HepG2 (cell line): Measurements from ENCODE around the gene GNAT3. TPM values are rescaled to one million over a fixed set of nuclear protein-coding genes. Genes with fewer than 3 reads are reported as not detected.

Source experiments
- REPIN1 ChIP-seq: sonication (generic); formaldehyde crosslinking; IDR thresholded peaks from 2 replicates; pipeline ENCODE4 v1.8.0; 2022; ENCODE audit warnings: missing genetic modification reagents, low read depth, mild to moderate bottlenecking, borderline replicate concordance
- ZNF34 ChIP-seq: sonication (generic); formaldehyde crosslinking; IDR thresholded peaks from 2 replicates; pipeline ENCODE4 v1.4.0; 2020; ENCODE audit warnings: mild to moderate bottlenecking, missing genetic modification reagents, borderline replicate concordance
- ZNF790 ChIP-seq: sonication (generic); formaldehyde crosslinking; IDR thresholded peaks from 2 replicates; pipeline ENCODE4 v1.8.0; 2022; ENCODE audit warnings: missing genetic modification reagents, mild to moderate bottlenecking, borderline replicate concordance
- ZNF816 ChIP-seq: sonication (generic); formaldehyde crosslinking; IDR thresholded peaks from 2 replicates; pipeline ENCODE4 v1.8.0; 2022; ENCODE audit warnings: missing genetic modification reagents, mild to moderate bottlenecking, borderline replicate concordance
- polyA plus RNA-seq, 8 experiments: library from polyadenylated mRNA; depleted of rRNA in 3 of 8; stranded (reverse) in 7 of 8; unstranded in 1 of 8; fragments of >200 nt; fragmentation: Illumina TruSeq in 4 of 8; extraction: Trizol in 4 of 8; gene quantifications; 2 replicates each; pipeline versions ENCODE4 v1.2.1 to v1.2.3, GENCODE V29; 2011 to 2016; ENCODE audit warnings: low read depth in 4 of 8, missing spikeins in 1 of 8, mixed read lengths in 1 of 8; ENCODE audit not compliant: insufficient read depth in 1 of 8
- total RNA-seq, 5 experiments: library from RNA; depleted of rRNA; stranded (reverse); fragments of >200 nt; fragmentation: Illumina TruSeq; extraction: Trizol; gene quantifications; 2 replicates each; pipeline ENCODE4 v1.2.3, GENCODE V29; 2016; ENCODE audit warnings: low read depth in 1 of 5
- TF ChIP-seq, protein P1 (sequence below): sonication (generic); formaldehyde crosslinking; IDR thresholded peaks from 2 replicates; pipeline ENCODE4 v1.4.0; 2020; ENCODE audit warnings: missing genetic modification reagents
- TF ChIP-seq, protein P2 (sequence below), 2 experiments: fragments of 450-650 bp in 1 of 2; sonication (generic) in 1 of 2; formaldehyde crosslinking in 1 of 2; IDR thresholded peaks; 2 replicates each; pipeline versions ENCODE4 v1.6.1 to v1.8.0; 2016 to 2022; ENCODE audit warnings: antibody characterized with exemption in 1 of 2, mild to moderate bottlenecking in 1 of 2, missing genetic modification reagents in 1 of 2

GNAT3 gene
- total and polyA plus RNA-seq, 2 of the 13 experiments (the other 11 are each of a cell fraction or from before 2014, with no cell fraction given), result not detected

DNA sequence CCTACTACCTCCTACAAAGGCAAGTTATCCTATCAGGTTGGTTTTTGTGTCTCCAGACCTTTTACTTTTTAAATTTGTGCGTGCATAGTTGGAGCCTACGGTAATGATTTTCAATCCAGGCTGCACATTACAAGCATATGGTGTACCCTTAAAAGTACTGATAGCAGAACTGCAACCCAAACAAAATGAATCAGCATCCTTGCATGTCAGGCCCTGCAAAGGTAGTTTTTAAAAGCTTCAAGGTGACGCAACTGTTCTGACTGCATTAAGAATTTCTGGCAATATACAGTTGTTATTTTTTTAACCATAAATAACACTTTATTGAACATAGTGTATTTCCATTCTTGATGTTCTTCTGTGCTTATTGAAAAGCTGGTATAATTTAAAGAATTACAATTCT is 28.9 kb downstream of the GNAT3 start (continued):
- TF ChIP-seq, protein P1, sequence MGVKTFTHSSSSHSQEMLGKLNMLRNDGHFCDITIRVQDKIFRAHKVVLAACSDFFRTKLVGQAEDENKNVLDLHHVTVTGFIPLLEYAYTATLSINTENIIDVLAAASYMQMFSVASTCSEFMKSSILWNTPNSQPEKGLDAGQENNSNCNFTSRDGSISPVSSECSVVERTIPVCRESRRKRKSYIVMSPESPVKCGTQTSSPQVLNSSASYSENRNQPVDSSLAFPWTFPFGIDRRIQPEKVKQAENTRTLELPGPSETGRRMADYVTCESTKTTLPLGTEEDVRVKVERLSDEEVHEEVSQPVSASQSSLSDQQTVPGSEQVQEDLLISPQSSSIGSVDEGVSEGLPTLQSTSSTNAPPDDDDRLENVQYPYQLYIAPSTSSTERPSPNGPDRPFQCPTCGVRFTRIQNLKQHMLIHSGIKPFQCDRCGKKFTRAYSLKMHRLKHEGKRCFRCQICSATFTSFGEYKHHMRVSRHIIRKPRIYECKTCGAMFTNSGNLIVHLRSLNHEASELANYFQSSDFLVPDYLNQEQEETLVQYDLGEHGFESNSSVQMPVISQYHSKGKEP, result no peak
- TF ChIP-seq, protein P2, sequence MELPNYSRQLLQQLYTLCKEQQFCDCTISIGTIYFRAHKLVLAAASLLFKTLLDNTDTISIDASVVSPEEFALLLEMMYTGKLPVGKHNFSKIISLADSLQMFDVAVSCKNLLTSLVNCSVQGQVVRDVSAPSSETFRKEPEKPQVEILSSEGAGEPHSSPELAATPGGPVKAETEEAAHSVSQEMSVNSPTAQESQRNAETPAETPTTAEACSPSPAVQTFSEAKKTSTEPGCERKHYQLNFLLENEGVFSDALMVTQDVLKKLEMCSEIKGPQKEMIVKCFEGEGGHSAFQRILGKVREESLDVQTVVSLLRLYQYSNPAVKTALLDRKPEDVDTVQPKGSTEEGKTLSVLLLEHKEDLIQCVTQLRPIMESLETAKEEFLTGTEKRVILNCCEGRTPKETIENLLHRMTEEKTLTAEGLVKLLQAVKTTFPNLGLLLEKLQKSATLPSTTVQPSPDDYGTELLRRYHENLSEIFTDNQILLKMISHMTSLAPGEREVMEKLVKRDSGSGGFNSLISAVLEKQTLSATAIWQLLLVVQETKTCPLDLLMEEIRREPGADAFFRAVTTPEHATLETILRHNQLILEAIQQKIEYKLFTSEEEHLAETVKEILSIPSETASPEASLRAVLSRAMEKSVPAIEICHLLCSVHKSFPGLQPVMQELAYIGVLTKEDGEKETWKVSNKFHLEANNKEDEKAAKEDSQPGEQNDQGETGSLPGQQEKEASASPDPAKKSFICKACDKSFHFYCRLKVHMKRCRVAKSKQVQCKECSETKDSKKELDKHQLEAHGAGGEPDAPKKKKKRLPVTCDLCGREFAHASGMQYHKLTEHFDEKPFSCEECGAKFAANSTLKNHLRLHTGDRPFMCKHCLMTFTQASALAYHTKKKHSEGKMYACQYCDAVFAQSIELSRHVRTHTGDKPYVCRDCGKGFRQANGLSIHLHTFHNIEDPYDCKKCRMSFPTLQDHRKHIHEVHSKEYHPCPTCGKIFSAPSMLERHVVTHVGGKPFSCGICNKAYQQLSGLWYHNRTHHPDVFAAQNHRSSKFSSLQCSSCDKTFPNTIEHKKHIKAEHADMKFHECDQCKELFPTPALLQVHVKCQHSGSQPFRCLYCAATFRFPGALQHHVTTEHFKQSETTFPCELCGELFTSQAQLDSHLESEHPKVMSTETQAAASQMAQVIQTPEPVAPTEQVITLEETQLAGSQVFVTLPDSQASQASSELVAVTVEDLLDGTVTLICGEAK (IDR thresholded peaks at IDR 0.05), result no peak
- TF ChIP-seq, protein P2 (CRISPR knock-in tag; IDR thresholded peaks at IDR 0.05), result no peak
- TF ChIP-seq REPIN1 (CRISPR knock-in tag) (no peak), ZNF816 (CRISPR knock-in tag) (no peak), ZNF790 (CRISPR knock-in tag) (no peak), ZNF34 (CRISPR knock-in tag) (no peak)
